H1 (cell line): ENCODE results near the gene MRGPRX2. TPM values are rescaled to one million over a fixed set of nuclear protein-coding genes. Genes with fewer than 3 reads are reported as not detected.
A peak's percentile ranks its signal among the peaks of the same experiment; 100 is the strongest.

ENCODE experiments used
- CTCF ChIA-PET: fragments of 300-600 bp; sonication (Branson Sonifier 250); formaldehyde crosslinking; loops from one replicate; lab custom pipeline; 2021; ENCODE audit not compliant: partially characterized antibody; lab: Charles Lee
- POLR2A ChIA-PET: fragments of 300-600 bp; sonication (Branson Sonifier 250); formaldehyde crosslinking; loops from one replicate; lab custom pipeline; 2021; ENCODE audit warnings: inconsistent platforms; ENCODE audit not compliant: partially characterized antibody; lab: Charles Lee
- DNase-seq, 2 experiments: peaks; one replicate each; pipeline versions ENCODE4 v3.0.0 to v3.0.0-alpha.2; 2010 to 2022; ENCODE audit warnings: low spot score in 2 of 2, low read depth in 1 of 2, mixed read lengths in 1 of 2
- FAIRE-seq: peaks from 2 replicates; lab custom pipeline; 2011; peaks lifted over from hg19 to GRCh38; lab: Jason Lieb, UNC
- H2AFZ ChIP-seq: 2 replicates; pipeline ENCODE4 v1.8.1; 2012; ENCODE audit warnings: low read length, inconsistent platforms
- H2AK5ac ChIP-seq: 2 replicates; pipeline ENCODE4 v1.6.1; 2013; ENCODE audit warnings: low read depth, low read length
- H2BK120ac ChIP-seq: replicated peaks from 2 replicates; pipeline ENCODE3; 2013; ENCODE audit warnings: low read depth, low read length, inconsistent platforms
- H2BK12ac ChIP-seq: 2 replicates; pipeline ENCODE4 v1.6.1; 2013; ENCODE audit warnings: low read depth, low read length
- H2BK15ac ChIP-seq: 2 replicates; pipeline ENCODE4 v1.6.1; 2013; ENCODE audit warnings: low read length
- H2BK20ac ChIP-seq: 2 replicates; pipeline ENCODE4 v1.6.1; 2013; ENCODE audit warnings: low read length
- H2BK5ac ChIP-seq: 2 replicates; pipeline ENCODE4 v1.6.1; 2013; ENCODE audit warnings: low read depth, low read length
- H3K14ac ChIP-seq: 2 replicates; pipeline ENCODE4 v1.6.1; 2013; ENCODE audit warnings: inconsistent platforms; ENCODE audit not compliant: insufficient read length
- H3K18ac ChIP-seq: 2 replicates; pipeline ENCODE4 v1.6.1; 2013; ENCODE audit warnings: low read length; ENCODE audit errors: extremely low read depth
- H3K23ac ChIP-seq: 2 replicates; pipeline ENCODE4 v1.6.1; 2013; ENCODE audit warnings: inconsistent platforms; ENCODE audit not compliant: insufficient read length
- H3K23me2 ChIP-seq: 2 replicates; pipeline ENCODE4 v1.6.1; 2013; ENCODE audit warnings: low read depth, low read length
- H3K27ac ChIP-seq: 2 replicates; pipeline ENCODE4 v1.6.1; 2011; ENCODE audit warnings: low read depth, low read length, inconsistent platforms
- H3K27me3 ChIP-seq, 4 experiments: replicated peaks in 1 of 4; 1 replicate in 1 of 4; 2 replicates in 3 of 4; pipeline versions ENCODE4 v1.6.1 to v1.8.1; 2011 to 2013; ENCODE audit warnings: low read length in 3 of 4, mild to moderate bottlenecking in 3 of 4, inconsistent platforms in 2 of 4, mixed read lengths in 2 of 4, moderate library complexity in 1 of 4; ENCODE audit not compliant: control insufficient read depth in 3 of 4, insufficient read depth in 3 of 4; ENCODE audit errors: extremely low read depth in 1 of 4
- H3K36me3 ChIP-seq, 4 experiments: 2 replicates each; pipeline versions ENCODE4 v1.6.1 to v1.8.1; 2011 to 2013; ENCODE audit warnings: mild to moderate bottlenecking in 4 of 4, low read length in 3 of 4, moderate library complexity in 2 of 4, control low read depth in 1 of 4, inconsistent platforms in 1 of 4; ENCODE audit not compliant: insufficient read depth in 4 of 4, control insufficient read depth in 2 of 4
- H3K4ac ChIP-seq: replicated peaks from 2 replicates; pipeline ENCODE3; 2013; ENCODE audit warnings: low read length, low read depth, mixed read lengths, inconsistent platforms; ENCODE audit not compliant: insufficient read length
- H3K4me1 ChIP-seq, 4 experiments: replicated peaks in 1 of 4; 1 replicate in 1 of 4; 2 replicates in 3 of 4; pipeline versions ENCODE4 v1.6.1 to v1.8.1; 2011 to 2013; ENCODE audit warnings: low read length in 3 of 4, inconsistent platforms in 2 of 4, mixed read lengths in 1 of 4; ENCODE audit not compliant: insufficient read depth in 4 of 4, control insufficient read depth in 3 of 4
- H3K4me2 ChIP-seq, 2 experiments: 2 replicates each; pipeline versions ENCODE4 v1.6.1 to v1.8.1; 2011 to 2013; ENCODE audit warnings: low read depth in 2 of 2, low read length in 2 of 2, control low read depth in 1 of 2, inconsistent platforms in 1 of 2, mild to moderate bottlenecking in 1 of 2; ENCODE audit not compliant: insufficient read depth in 1 of 2
- H3K4me3 ChIP-seq, 4 experiments: fragments of 200-600, 300-600 bp in 1 of 4; sonication (generic), shearing (Covaris generic), sonication (Bioruptor Twin) in 1 of 4; 2 replicates each; pipeline versions ENCODE4 v1.5.1 to v1.8.1; 2011 to 2016; ENCODE audit warnings: low read length in 4 of 4, low read depth in 3 of 4, control low read depth in 2 of 4, inconsistent platforms in 2 of 4, mild to moderate bottlenecking in 2 of 4, mixed read lengths in 1 of 4, moderate library complexity in 1 of 4; ENCODE audit not compliant: insufficient read depth in 2 of 4; ENCODE audit errors: extremely low read depth in 1 of 4
- H3K56ac ChIP-seq: replicated peaks from 2 replicates; pipeline ENCODE3; 2013; ENCODE audit warnings: low read depth, mild to moderate bottlenecking, mixed read lengths, low read length, inconsistent platforms; ENCODE audit not compliant: insufficient read length
- H3K79me1 ChIP-seq: 2 replicates; pipeline ENCODE4 v1.6.1; 2013; ENCODE audit warnings: low read depth, low read length, control low read depth
- H3K79me2 ChIP-seq, 2 experiments: 2 replicates each; pipeline versions ENCODE4 v1.6.1 to v1.8.1; 2012 to 2013; ENCODE audit warnings: low read length in 2 of 2, mild to moderate bottlenecking in 2 of 2, inconsistent platforms in 1 of 2; ENCODE audit not compliant: insufficient read depth in 2 of 2, control insufficient read depth in 1 of 2
- H3K9ac ChIP-seq, 4 experiments: replicated peaks in 1 of 4; 1 replicate in 1 of 4; 2 replicates in 3 of 4; pipeline versions ENCODE4 v1.6.1 to v1.8.1; 2011 to 2013; ENCODE audit warnings: low read depth in 3 of 4, low read length in 3 of 4, control low read depth in 2 of 4, mild to moderate bottlenecking in 2 of 4, moderate library complexity in 2 of 4, inconsistent platforms in 1 of 4; ENCODE audit errors: extremely low read depth in 1 of 4
- H3K9me3 ChIP-seq, 2 experiments: 2 replicates each; pipeline versions ENCODE4 v1.6.1 to v1.8.1; 2012 to 2013; ENCODE audit warnings: mild to moderate bottlenecking in 2 of 2, moderate library complexity in 2 of 2, control low read depth in 1 of 2, inconsistent platforms in 1 of 2, low read depth in 1 of 2, low read length in 1 of 2, mixed read lengths in 1 of 2; ENCODE audit not compliant: insufficient read depth in 2 of 2
- H4K20me1 ChIP-seq, 2 experiments: replicated peaks in 1 of 2; 2 replicates each; pipeline versions ENCODE3 to v1.8.1; 2011 to 2013; ENCODE audit warnings: inconsistent platforms in 2 of 2, low read length in 2 of 2, mild to moderate bottlenecking in 1 of 2; ENCODE audit not compliant: insufficient read depth in 2 of 2, control insufficient read depth in 1 of 2
- H4K5ac ChIP-seq: 2 replicates; pipeline ENCODE4 v1.6.1; 2013; ENCODE audit warnings: low read length, low read depth, mixed read lengths, inconsistent platforms; ENCODE audit not compliant: insufficient read length
- H4K8ac ChIP-seq: 2 replicates; pipeline ENCODE4 v1.8.0; 2013; ENCODE audit warnings: mild to moderate bottlenecking, moderate library complexity, low read length, inconsistent platforms; ENCODE audit not compliant: insufficient read depth; ENCODE audit errors: extremely low read depth
- H4K91ac ChIP-seq: replicated peaks from 2 replicates; pipeline ENCODE3; 2013; ENCODE audit warnings: low read length, mixed read lengths, inconsistent platforms; ENCODE audit not compliant: insufficient read length
- CBX5 ChIP-seq: fragments of 300-800, 300-1000 bp; sonication (generic); IDR thresholded peaks from 2 replicates; pipeline ENCODE4 v1.7.1; 2016; ENCODE audit warnings: antibody characterized with exemption, low read length, low read depth
- MAFK ChIP-seq: IDR thresholded peaks from 2 replicates; pipeline ENCODE4 v1.6.1; 2012; ENCODE audit warnings: low read depth, mild to moderate bottlenecking, improper control_type of control experiment, low read length
- RXRA ChIP-seq: IDR thresholded peaks from 2 replicates; pipeline ENCODE4 v1.6.1; 2011; ENCODE audit warnings: low read depth, mild to moderate bottlenecking, low read length, moderate library complexity; ENCODE audit not compliant: insufficient read depth
- SIX5 ChIP-seq: IDR thresholded peaks from 2 replicates; pipeline ENCODE4 v1.6.1; 2011; ENCODE audit warnings: mild to moderate bottlenecking, low read depth, low read length
- SUZ12 ChIP-seq: fragments of 200-600 bp; sonication (generic); IDR thresholded peaks from 2 replicates; pipeline ENCODE4 v1.6.1; 2012; ENCODE audit warnings: mild to moderate bottlenecking, inconsistent platforms, low read length, moderate library complexity, mixed read lengths
- WGBS, 2 experiments: shearing (Covaris generic) in 1 of 2; methylation state at CpG; one replicate each; pipeline versions ENCODE4 v1.1.6 to v1.1.7; 2013 to 2015; ENCODE audit warnings: low lambda C conversion rate in 2 of 2, mixed read lengths in 2 of 2, inconsistent platforms in 1 of 2, low coverage in 1 of 2, missing lambda C conversion rate in 1 of 2; ENCODE audit not compliant: insufficient replicate concordance in 2 of 2, insufficient coverage in 1 of 2, insufficient read length in 1 of 2; ENCODE audit errors: extremely low coverage in 1 of 2, missing lambda C conversion rate in 1 of 2; 5-methylcytosine and 5-hydroxymethylcytosine counted together
- polyA plus RNA-seq, 7 experiments: library from polyadenylated mRNA; depleted of rRNA in 3 of 7; stranded (reverse) in 5 of 7; unstranded in 2 of 7; fragments of >200 nt in 5 of 7; fragments of 200-250 nt in 2 of 7; gene quantifications; 1 replicate in 5 of 7; 2 replicates in 1 of 7; 4 replicates in 1 of 7; pipeline versions ENCODE4 v1.2.1 to v1.2.3, GENCODE V29; 2011 to 2013; ENCODE audit warnings: missing spikeins in 2 of 7, mixed read lengths in 2 of 7
- total RNA-seq: library from RNA; stranded (reverse); fragmentation: NEBNext Ultra II Directional; extraction: Animal tissue kit (Norgen Biotek cat#: 25700); gene quantifications from 2 replicates; pipeline ENCODE4 v1.2.1, GENCODE V29; 2021
- TF ChIP-seq, protein P1 (sequence below): IDR thresholded peaks from 2 replicates; pipeline ENCODE4 v1.6.1; 2012; ENCODE audit warnings: inconsistent platforms

MRGPRX2 gene
- total and polyA plus RNA-seq, 2 of the 8 experiments (the other 6 are each of a cell fraction or from before 2014, with no cell fraction given) = not detected

DNA sequence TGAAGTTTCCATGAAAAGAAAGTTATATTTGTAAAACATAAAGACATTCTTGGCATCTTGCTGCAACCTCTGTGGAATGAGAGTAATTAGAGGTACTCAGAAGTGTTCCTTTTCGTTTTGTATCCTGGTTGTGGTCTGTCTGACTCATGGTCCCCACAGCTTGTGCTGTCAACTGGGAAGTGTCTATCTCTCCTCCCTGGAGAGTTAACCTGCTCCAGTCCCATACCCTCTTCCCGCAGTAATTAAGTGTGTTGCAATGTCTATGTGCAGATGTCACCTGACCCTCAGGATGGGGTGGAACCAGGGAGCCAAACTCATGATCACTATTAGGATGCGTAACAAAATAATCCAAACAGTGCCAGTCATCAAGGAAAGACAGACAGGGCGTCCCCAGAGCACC is 33.5 kb upstream of the MRGPRX2 start:
- Histone ChIP-seq H2BK5ac (no peak overlapping the region), H2AFZ (0 out of 2 replicates have a peak overlapping the region, but pooled peaks have one; percentile 7), H3K4ac (no peak overlapping the region), H3K79me2 (no peaks in the 10 kb centered on the region), H3K23ac (no peak overlapping the region), H2BK120ac (no peak overlapping the region), H3K79me1 (no peaks in the 10 kb centered on the region; the same call in 1 of the 2 replicates), H3K27me3 (no peaks in the 10 kb centered on the region), H3K4me3 (no peak overlapping the region)
- POLR2A ChIA-PET = no interaction called here
- TF ChIP-seq SIX5 = no peak
- TF ChIP-seq SUZ12 = no peak
- TF ChIP-seq MAFK = no peak
- no peak for TF ChIP-seq CBX5
- TF ChIP-seq, protein P1, sequence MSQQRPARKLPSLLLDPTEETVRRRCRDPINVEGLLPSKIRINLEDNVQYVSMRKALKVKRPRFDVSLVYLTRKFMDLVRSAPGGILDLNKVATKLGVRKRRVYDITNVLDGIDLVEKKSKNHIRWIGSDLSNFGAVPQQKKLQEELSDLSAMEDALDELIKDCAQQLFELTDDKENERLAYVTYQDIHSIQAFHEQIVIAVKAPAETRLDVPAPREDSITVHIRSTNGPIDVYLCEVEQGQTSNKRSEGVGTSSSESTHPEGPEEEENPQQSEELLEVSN = no peak
- TF ChIP-seq RXRA = no peak
- TF ChIP-seq, all 59 proteins: peak for 0
- H3K4me1 ChIP-seq = no peaks in the 10 kb centered on the region
- CTCF ChIA-PET = interaction anchor here (1.2 to 1.5 kb wide), 2 partner anchors 7 to 16 kb away, joined by 4 read pairs; no protein-coding TSS in a partner anchor
- no peak overlapping the region for H2BK12ac ChIP-seq
- FAIRE-seq (no peak), DNase-seq (no peak)
- no peak overlapping the region for H3K18ac ChIP-seq
- H2BK15ac ChIP-seq = no peak overlapping the region
- 54% methylated on average over 4 of the region's 4 CpGs; no CpG with 5 or more reads in 1 of the 2 experiments for WGBS, 2 experiments
- H3K9me3 ChIP-seq = no peaks in the 10 kb centered on the region
- no peak overlapping the region for H4K8ac ChIP-seq
- H4K20me1 ChIP-seq = no peaks in the 10 kb centered on the region
- no peaks in the 10 kb centered on the region for H3K36me3 ChIP-seq
- H3K9ac ChIP-seq = no peak overlapping the region
- H3K23me2 ChIP-seq = no peaks in the 10 kb centered on the region
- H2BK20ac ChIP-seq = no peak overlapping the region
- H3K14ac ChIP-seq = no peak overlapping the region
- H3K4me2 ChIP-seq = no peak overlapping the region
- H2AK5ac ChIP-seq = no peak overlapping the region
- H4K91ac ChIP-seq = no peak overlapping the region
- H3K56ac ChIP-seq = no peak overlapping the region
- H4K5ac ChIP-seq = no peak overlapping the region
- no peak overlapping the region for H3K27ac ChIP-seq
